ENCODE measurements around the gene GPR137B. TPM values are rescaled to one million over a fixed set of nuclear protein-coding genes. Genes with fewer than 3 reads are reported as not detected.

GPR137B gene
- total RNA-seq, 3 donors from 2014 or later: 5.0 to 6.0 (median 5.6) TPM

GRCh38 chr1:236204039-236204438 is 61.7 kb downstream of the GPR137B start:
- H3K27me3 Mint-ChIP-seq (ENCODE audit: low read depth): no peaks in the 10 kb centered on the region
- peaks cover 48% of the 10 kb centered on the region for H3K36me3 Mint-ChIP-seq (ENCODE audit: insufficient read depth)
- no peak for ATAC-seq
- peaks cover 33% of the 10 kb centered on the region for H3K9me3 Mint-ChIP-seq
- no peak for DNase-seq
- H3K4me3 Mint-ChIP-seq: no peak overlapping the region
- no peaks in the 10 kb centered on the region for H3K4me1 Mint-ChIP-seq (ENCODE audit: low read depth)

- Mint-ChIP-seq H3K27me3 (ENCODE audit: low read depth) (no peaks in the 10 kb centered on the region), H3K4me3 (no peak overlapping the region), H3K36me3 (ENCODE audit: insufficient read depth) (peaks cover 49% of the 10 kb centered on the region), H3K9me3 (peaks cover 29% of the 10 kb centered on the region), H3K4me1 (ENCODE audit: low read depth) (no peaks in the 10 kb centered on the region)
- DNase-seq (no peak), ATAC-seq (no peak)
Measured at GRCh38 chr1:236204656-236205055, 62.3 kb downstream of the GPR137B start.

- no peaks in the 10 kb centered on the region for H3K4me1 Mint-ChIP-seq (ENCODE audit: low read depth)
- H3K9me3 Mint-ChIP-seq: peaks cover 11% of the 10 kb centered on the region
- H3K4me3 Mint-ChIP-seq: no peak overlapping the region
- no peaks in the 10 kb centered on the region for H3K27me3 Mint-ChIP-seq (ENCODE audit: low read depth)
- DNase-seq (no peak), ATAC-seq (no peak)
- peaks cover 51% of the 10 kb centered on the region for H3K36me3 Mint-ChIP-seq (ENCODE audit: insufficient read depth)
Measured at GRCh38 chr1:236206548-236206947, 64.2 kb downstream of the GPR137B start.

- H3K36me3 Mint-ChIP-seq (ENCODE audit: insufficient read depth): peaks cover 51% of the 10 kb centered on the region
- ATAC-seq (no peak), DNase-seq (no peak)
- no peaks in the 10 kb centered on the region for H3K27me3 Mint-ChIP-seq (ENCODE audit: low read depth)
- no peaks in the 10 kb centered on the region for H3K4me1 Mint-ChIP-seq (ENCODE audit: low read depth)
- no peak overlapping the region for H3K4me3 Mint-ChIP-seq
- peaks cover 6% of the 10 kb centered on the region for H3K9me3 Mint-ChIP-seq
Measured at GRCh38 chr1:236207121-236207520, 64.8 kb downstream of the GPR137B start.

GRCh38 chr1:236207569-236207968 is 65.2 kb downstream of the GPR137B start:
- ATAC-seq: no peak
- DNase-seq: no peak
- H3K4me1 Mint-ChIP-seq (ENCODE audit: low read depth): no peaks in the 10 kb centered on the region
- peaks cover 51% of the 10 kb centered on the region for H3K36me3 Mint-ChIP-seq (ENCODE audit: insufficient read depth)
- no peak overlapping the region for H3K4me3 Mint-ChIP-seq
- H3K27me3 Mint-ChIP-seq (ENCODE audit: low read depth): no peaks in the 10 kb centered on the region
- H3K9me3 Mint-ChIP-seq: peaks cover 3% of the 10 kb centered on the region

GRCh38 chr1:236209185-236209584 is 66.8 kb downstream of the GPR137B start:
- H3K4me1 Mint-ChIP-seq (ENCODE audit: low read depth): no peaks in the 10 kb centered on the region
- peaks cover 46% of the 10 kb centered on the region for H3K36me3 Mint-ChIP-seq (ENCODE audit: insufficient read depth)

GRCh38 chr1:236209713-236210112 is 67.4 kb downstream of the GPR137B start:
- Mint-ChIP-seq H3K4me1 (ENCODE audit: low read depth) (no peaks in the 10 kb centered on the region), H3K9me3 (no peaks in the 10 kb centered on the region), H3K36me3 (ENCODE audit: insufficient read depth) (peaks cover 46% of the 10 kb centered on the region), H3K27me3 (ENCODE audit: low read depth) (no peaks in the 10 kb centered on the region), H3K4me3 (no peak overlapping the region)
- ATAC-seq (no peak), DNase-seq (no peak)

More at GRCh38 chr1:236209185-236209584, 66.8 kb downstream of the GPR137B start:
- Mint-ChIP-seq H3K27me3 (ENCODE audit: low read depth) (no peaks in the 10 kb centered on the region), H3K4me3 (no peak overlapping the region), H3K9me3 (no peaks in the 10 kb centered on the region)
- DNase-seq (no peak), ATAC-seq (no peak)

- H3K9me3 Mint-ChIP-seq: no peaks in the 10 kb centered on the region
- no peak for DNase-seq
- peaks cover 42% of the 10 kb centered on the region for H3K36me3 Mint-ChIP-seq (ENCODE audit: insufficient read depth)
- no peaks in the 10 kb centered on the region for H3K4me1 Mint-ChIP-seq (ENCODE audit: low read depth)
- no peaks in the 10 kb centered on the region for H3K27me3 Mint-ChIP-seq (ENCODE audit: low read depth)
- ATAC-seq: no peak
- H3K4me3 Mint-ChIP-seq: no peak overlapping the region
Measured at GRCh38 chr1:236211815-236212214, 69.5 kb downstream of the GPR137B start.

GRCh38 chr1:236213534-236213933 is 71.2 kb downstream of the GPR137B start:
- H3K4me1 Mint-ChIP-seq (ENCODE audit: low read depth): no peaks in the 10 kb centered on the region
- no peak overlapping the region for H3K4me3 Mint-ChIP-seq
- ATAC-seq: no peak
- peaks cover 39% of the 10 kb centered on the region for H3K36me3 Mint-ChIP-seq (ENCODE audit: insufficient read depth)
- no peak for DNase-seq
- H3K27me3 Mint-ChIP-seq (ENCODE audit: low read depth): no peaks in the 10 kb centered on the region
- no peaks in the 10 kb centered on the region for H3K9me3 Mint-ChIP-seq

GRCh38 chr1:236214761-236215160 is 72.4 kb downstream of the GPR137B start:
- no peak for ATAC-seq
- Mint-ChIP-seq H3K9me3 (no peaks in the 10 kb centered on the region), H3K4me1 (ENCODE audit: low read depth) (no peaks in the 10 kb centered on the region), H3K4me3 (no peak overlapping the region), H3K27me3 (ENCODE audit: low read depth) (no peaks in the 10 kb centered on the region), H3K36me3 (ENCODE audit: insufficient read depth) (peaks cover 30% of the 10 kb centered on the region)
- no peak for DNase-seq

GRCh38 chr1:236220473-236220872 is 78.1 kb downstream of the GPR137B start:
- Mint-ChIP-seq H3K27me3 (ENCODE audit: low read depth) (no peaks in the 10 kb centered on the region), H3K9me3 (no peaks in the 10 kb centered on the region), H3K4me3 (no peak overlapping the region), H3K4me1 (ENCODE audit: low read depth) (no peaks in the 10 kb centered on the region), H3K36me3 (ENCODE audit: insufficient read depth) (peaks cover 15% of the 10 kb centered on the region)
- no peak for ATAC-seq
- no peak for DNase-seq

GRCh38 chr1:236222632-236223031 is 80.3 kb downstream of the GPR137B start:
- no peaks in the 10 kb centered on the region for H3K27me3 Mint-ChIP-seq (ENCODE audit: low read depth)
- ATAC-seq: no peak

GRCh38 chr1:236228411-236228810 is 86.1 kb downstream of the GPR137B start:
- Mint-ChIP-seq H3K9me3 (no peaks in the 10 kb centered on the region), H3K27me3 (ENCODE audit: low read depth) (no peaks in the 10 kb centered on the region), H3K4me3 (no peak overlapping the region), H3K36me3 (ENCODE audit: insufficient read depth) (peaks cover 19% of the 10 kb centered on the region), H3K4me1 (ENCODE audit: low read depth) (no peaks in the 10 kb centered on the region)
- ATAC-seq (no peak), DNase-seq (no peak)

More at GRCh38 chr1:236222632-236223031, 80.3 kb downstream of the GPR137B start:
- Mint-ChIP-seq H3K4me1 (ENCODE audit: low read depth) (no peaks in the 10 kb centered on the region), H3K9me3 (no peaks in the 10 kb centered on the region), H3K36me3 (ENCODE audit: insufficient read depth) (peaks cover 14% of the 10 kb centered on the region), H3K4me3 (no peak overlapping the region)
- no peak for DNase-seq

- DNase-seq (no peak), ATAC-seq (no peak)
- Mint-ChIP-seq H3K4me1 (ENCODE audit: low read depth) (no peaks in the 10 kb centered on the region), H3K9me3 (no peaks in the 10 kb centered on the region), H3K36me3 (ENCODE audit: insufficient read depth) (peaks cover 25% of the 10 kb centered on the region), H3K4me3 (no peak overlapping the region), H3K27me3 (ENCODE audit: low read depth) (no peaks in the 10 kb centered on the region)
Measured at GRCh38 chr1:236235116-236235515, 92.8 kb downstream of the GPR137B start.

- Mint-ChIP-seq H3K36me3 (ENCODE audit: insufficient read depth) (peaks cover 29% of the 10 kb centered on the region), H3K4me1 (ENCODE audit: low read depth) (no peaks in the 10 kb centered on the region), H3K27me3 (ENCODE audit: low read depth) (no peaks in the 10 kb centered on the region), H3K9me3 (no peaks in the 10 kb centered on the region), H3K4me3 (no peak overlapping the region)
- DNase-seq (no peak), ATAC-seq (no peak)
Measured at GRCh38 chr1:236239092-236239585, 96.8 kb downstream of the GPR137B start.

GRCh38 chr1:236240675-236241074 is 98.3 kb downstream of the GPR137B start:
- Mint-ChIP-seq H3K27me3 (ENCODE audit: low read depth) (no peaks in the 10 kb centered on the region), H3K4me3 (no peak overlapping the region), H3K9me3 (no peaks in the 10 kb centered on the region), H3K4me1 (ENCODE audit: low read depth) (no peaks in the 10 kb centered on the region), H3K36me3 (ENCODE audit: insufficient read depth) (peaks cover 25% of the 10 kb centered on the region)
- no peak for ATAC-seq
- DNase-seq: no peak

Data from activated T-cell treated with anti-CD3 and anti-CD28 coated beads, Interleukin-2, amount 50 U/mL, for 4 hours (primary cell).